Measurements from ENCODE around the gene PKHD1.

Gene PKHD1, protein sequence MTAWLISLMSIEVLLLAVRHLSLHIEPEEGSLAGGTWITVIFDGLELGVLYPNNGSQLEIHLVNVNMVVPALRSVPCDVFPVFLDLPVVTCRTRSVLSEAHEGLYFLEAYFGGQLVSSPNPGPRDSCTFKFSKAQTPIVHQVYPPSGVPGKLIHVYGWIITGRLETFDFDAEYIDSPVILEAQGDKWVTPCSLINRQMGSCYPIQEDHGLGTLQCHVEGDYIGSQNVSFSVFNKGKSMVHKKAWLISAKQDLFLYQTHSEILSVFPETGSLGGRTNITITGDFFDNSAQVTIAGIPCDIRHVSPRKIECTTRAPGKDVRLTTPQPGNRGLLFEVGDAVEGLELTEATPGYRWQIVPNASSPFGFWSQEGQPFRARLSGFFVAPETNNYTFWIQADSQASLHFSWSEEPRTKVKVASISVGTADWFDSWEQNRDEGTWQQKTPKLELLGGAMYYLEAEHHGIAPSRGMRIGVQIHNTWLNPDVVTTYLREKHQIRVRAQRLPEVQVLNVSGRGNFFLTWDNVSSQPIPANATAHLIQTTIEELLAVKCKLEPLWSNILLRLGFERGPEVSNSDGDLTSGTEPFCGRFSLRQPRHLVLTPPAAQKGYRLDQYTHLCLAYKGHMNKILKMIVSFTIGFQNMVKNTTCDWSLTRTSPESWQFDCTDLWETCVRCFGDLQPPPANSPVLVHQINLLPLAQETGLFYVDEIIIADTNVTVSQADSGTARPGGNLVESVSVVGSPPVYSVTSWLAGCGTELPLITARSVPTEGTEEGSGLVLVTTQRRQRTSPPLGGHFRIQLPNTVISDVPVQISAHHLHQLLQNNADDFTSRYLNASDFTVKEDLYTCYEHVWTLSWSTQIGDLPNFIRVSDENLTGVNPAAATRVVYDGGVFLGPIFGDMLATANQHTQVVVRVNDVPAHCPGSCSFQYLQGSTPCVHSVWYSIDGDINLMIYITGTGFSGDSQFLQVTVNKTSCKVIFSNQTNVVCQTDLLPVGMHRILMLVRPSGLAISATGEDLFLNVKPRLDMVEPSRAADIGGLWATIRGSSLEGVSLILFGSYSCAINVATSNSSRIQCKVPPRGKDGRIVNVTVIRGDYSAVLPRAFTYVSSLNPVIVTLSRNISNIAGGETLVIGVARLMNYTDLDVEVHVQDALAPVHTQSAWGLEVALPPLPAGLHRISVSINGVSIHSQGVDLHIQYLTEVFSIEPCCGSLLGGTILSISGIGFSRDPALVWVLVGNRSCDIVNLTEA (N-terminal part only)

DNA sequence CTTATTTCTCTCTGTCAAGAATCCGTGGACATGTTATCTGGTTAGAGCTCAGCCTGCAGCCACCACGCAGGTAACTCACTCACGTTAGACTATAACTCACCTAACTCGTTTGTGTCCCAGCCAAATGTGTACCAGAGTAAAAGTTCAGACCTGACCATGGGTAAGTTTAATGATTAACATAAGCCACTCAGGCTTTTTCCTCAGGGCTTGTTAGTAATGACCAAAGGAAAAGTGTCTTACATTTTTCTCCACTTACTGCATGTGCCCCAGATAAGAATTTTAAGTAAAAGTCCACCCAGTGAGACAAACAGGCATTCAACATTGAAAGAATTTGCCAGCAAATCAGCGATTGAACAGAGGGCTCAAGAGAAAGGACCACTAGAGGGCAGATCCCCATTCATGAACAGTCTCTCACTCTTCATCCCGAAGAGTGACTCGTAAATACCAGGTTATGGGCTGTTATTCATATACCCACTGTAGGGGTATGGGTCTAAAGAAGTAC is at the start of gene PKHD1:
Gene PKHD1, minus strand, starts transcription at position 116 of the 502 bp plus-strand sequence. CDS start 2,680 bp downstream, outside the sequence.
- no peak for DNase-seq

- no peak for DNase-seq
Observed at GRCh38 chr6:52136934-52137467, 49.6 kb upstream of the PKHD1 start.

GRCh38 chr6:52136055-52136454 is 48.6 kb upstream of the PKHD1 start:
- no peak for DNase-seq

GRCh38 chr6:52135217-52135616 is 47.8 kb upstream of the PKHD1 start:
- DNase-seq: no peak

DNA sequence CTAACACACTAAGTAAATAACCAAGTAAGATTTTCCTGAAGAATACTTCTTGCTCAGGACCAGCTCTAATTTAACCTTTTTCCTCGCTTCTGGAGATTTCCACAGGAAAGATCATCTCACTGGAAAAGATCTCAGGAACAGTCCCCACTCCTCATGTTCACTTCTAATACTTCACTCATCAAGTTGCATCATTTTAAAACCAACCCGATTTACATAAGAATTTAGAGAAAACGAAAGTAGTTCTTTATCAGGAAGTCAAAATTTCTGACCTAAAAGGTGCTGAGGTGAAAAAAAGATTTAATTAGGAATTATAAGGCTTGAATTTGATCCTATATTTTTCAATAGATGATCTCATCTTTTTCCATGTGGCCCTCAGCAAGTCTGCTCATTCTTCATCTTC is 46.6 kb upstream of the PKHD1 start:
- DNase-seq: no peak

- DNase-seq: no peak
Observed at GRCh38 chr6:52133324-52133723, 45.9 kb upstream of the PKHD1 start.

- DNase-seq: no peak
Observed at GRCh38 chr6:52132292-52132691, 44.9 kb upstream of the PKHD1 start.

DNA sequence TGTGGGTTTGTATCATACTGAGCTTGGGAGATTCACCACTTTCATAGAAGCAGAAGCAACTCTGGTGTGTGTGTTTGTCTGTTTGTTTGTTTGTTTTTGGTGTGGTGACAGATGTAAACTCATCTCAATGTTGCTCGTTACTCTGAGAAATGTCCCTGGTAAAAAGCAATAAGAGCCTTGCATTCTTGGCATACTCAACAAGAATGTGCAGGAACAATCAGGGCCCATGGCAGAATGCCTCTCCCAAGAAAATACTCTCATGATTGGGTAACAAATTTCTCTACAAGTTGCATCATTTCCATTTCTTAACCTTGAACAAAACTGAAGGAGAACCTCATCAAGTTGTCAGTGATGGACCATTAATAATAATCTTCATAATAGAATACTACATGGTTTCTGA is 43.0 kb upstream of the PKHD1 start:
- no peak for DNase-seq

GRCh38 chr6:52127957-52128356 is 40.5 kb upstream of the PKHD1 start:
- no peak for DNase-seq

DNA sequence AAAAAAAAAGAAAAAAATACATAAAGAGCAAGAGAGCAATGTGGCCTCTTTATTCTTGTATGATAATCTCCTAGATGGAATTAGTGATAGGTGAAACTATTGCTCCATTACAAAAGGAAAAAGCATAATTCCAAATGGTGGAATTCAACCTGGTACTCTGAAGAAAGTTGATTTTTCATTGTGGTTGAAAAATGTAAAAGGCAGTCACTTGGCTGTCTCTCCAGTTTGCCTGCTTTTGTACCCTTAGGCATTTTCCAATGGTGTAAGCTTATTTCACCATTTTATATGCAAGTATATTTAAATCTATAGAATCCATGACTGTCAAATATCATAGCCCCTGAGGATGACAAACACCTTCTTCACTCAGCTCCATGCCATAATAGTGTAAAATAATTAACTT is 38.8 kb upstream of the PKHD1 start:
- DNase-seq: no peak

DNA sequence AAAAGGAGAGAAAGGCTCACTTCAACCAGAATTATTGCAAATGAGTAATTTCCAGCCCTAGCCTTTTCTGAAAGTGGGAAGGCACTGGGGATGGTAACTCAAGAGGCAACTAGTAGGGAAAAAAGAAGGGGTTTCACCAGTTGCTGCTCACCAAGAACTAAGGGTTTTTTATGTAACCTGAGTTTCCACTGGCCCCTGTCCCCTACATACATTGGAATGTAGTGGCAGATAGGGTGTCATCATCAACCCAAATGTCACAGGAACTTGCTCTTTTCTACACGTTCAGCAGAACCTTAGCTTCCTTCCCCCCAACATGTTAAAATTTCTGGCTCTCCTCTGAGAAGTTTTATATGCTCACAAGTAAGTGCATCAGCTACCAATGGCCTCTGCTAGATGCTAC is 38.2 kb upstream of the PKHD1 start:
- DNase-seq: no peak

- DNase-seq: no peak
Observed at GRCh38 chr6:52125139-52125538, 37.7 kb upstream of the PKHD1 start.

DNA sequence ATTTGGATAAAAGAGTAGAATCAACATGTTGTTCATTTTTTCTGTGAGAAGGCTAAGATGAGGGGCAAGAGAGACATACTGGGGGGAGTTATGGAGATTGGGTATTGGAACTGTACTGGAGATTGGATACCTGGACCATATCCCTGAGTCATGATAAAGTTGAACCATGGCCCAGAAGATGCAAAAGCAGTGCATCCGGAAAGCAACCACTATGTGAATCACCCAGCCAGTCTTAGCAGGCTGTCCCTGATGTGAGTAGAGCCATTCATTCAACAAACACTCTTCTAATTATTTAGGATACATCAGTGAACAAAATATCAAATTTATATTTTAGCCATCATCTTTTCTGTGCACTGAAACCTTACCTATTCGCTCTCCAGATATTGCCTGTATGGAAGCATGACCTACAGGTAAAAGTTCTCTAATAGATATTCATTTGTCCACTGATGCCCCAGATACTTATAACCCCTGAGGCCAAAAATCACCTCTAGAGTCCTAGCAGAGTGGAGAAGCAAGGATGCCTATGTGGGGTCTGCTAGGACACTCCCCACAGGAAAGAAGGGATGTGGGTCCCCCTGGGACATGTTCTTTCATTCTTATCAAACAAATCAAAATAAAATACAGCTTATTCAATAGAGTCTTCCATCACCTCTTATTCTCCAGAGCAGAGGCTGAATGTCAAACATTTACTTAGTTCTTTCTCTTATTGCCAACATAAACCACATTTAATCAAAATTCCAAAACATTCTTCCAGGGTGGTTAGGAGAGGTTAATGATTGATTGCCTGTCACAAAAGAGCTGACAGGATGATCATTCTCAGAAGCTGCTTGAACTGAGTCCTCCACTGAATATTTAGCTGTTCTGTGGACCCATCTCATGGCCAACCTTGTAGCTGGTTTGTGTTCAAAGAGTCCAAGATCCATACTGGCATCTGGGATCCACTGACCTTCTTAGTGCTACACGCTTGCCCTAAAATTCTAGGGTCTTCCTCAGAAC is 37.0 kb upstream of the PKHD1 start:
- no peak for DNase-seq

DNA sequence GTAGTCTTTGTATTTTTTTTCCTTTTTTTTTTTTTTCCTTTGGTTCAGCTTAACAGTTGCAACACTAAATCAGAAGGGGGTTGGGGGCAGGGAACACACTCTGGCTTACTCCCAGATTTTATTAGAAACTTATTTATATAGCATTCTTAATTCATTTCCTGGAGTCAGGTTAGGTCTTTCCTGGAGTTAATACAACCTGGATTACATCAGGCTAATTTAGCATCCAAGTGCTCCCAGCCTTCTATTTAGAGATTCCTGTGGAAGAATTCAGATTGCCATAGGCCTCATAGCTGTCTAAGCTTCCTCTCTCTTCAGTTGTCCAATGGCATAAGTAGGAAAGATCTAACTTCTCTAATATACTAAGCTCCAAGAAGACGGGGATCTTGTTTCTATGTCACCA is 35.8 kb upstream of the PKHD1 start:
- DNase-seq: no peak

GRCh38 chr6:52117352-52117751 is 29.9 kb upstream of the PKHD1 start:
- DNase-seq: no peak

DNA sequence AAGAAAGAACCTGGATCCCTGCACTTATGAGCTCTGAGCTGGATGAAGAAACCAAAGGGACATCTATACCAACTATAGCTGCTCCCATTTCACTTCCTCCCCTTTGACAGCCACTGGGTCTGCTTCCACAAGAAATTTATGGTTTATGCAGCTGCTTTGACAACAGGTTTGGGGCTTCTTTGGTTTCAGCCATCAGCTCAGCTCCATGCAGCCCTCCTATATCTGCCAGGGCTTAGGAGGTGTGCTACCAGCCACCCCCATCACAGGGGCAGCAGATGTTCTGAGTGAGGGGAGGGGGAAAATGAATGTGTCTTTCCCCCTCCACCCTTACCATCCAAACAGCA is 29.2 kb upstream of the PKHD1 start:
- DNase-seq: no peak

DNA sequence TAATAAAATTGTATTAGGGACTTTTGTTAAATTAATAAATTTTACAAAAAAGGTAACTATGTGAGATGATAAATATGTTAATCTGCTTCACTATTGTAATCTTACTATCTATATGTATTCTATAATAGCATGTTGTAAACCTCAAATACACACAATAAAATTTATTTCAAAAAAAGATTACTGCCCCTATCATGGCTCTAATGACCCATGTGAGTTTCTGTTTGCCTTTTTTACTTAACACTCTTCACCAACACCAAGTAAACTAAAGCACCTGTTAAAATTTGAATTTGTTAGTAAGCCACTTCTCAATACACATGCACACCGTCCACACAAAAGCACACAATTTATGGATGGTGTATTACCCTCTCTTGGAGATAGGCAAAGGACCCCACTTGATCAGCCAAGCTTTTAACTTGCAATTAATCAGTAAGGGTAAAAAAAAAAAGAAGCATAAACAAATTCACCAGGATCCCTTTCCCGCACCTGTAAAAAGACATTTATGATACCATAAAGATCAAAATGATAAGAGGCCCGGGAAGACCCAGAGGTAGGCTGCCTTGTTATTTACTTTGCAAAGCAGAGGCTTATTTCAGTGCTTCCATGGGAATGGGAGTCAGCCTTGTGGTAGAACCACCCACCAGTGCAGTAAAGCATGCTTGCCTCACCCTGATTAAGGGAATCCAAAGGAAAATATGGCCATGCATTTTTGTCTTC is 28.6 kb upstream of the PKHD1 start:
- DNase-seq: no peak

- no peak for DNase-seq
Observed at GRCh38 chr6:52115145-52115741, 27.8 kb upstream of the PKHD1 start.

DNA sequence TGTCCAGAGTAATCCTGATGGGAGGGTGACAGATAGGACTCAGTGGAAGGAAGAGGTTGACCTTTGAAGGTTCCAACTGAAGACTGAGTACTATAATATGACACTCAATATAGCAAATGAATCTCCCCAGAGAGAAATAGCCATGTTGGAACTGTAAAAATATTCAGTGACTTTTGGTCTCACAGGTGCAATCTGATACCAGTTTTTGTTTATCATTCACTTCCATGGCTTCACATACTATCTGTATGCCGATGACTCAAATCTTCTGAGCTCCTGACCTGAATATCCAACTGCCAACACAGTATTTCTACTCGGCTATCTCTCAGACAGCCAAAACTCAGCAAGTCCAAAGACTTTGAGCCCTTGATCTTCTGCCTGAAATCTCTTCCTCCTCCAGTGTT is 21.8 kb upstream of the PKHD1 start:
- no peak for DNase-seq

DNA sequence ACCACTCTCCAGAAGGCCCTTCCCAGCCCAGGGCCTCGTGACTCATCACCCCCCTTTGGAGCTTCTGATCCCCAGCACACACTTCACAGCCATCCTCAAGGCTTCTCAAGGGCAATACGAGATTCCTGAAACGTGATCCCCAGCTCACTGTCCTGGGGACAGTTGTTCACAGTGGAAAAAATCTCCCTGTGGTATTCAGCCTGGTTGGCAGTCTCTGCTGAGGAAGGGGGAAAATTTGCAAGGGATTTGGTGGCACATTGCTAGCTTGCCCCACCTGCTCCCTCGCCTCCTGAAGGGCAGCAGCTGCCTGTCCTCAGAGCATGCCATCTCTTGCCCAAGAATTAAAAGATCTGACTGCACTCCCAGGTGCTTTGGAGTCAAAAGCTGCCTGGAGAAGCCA is 20.7 kb upstream of the PKHD1 start:
- no peak for DNase-seq

DNA sequence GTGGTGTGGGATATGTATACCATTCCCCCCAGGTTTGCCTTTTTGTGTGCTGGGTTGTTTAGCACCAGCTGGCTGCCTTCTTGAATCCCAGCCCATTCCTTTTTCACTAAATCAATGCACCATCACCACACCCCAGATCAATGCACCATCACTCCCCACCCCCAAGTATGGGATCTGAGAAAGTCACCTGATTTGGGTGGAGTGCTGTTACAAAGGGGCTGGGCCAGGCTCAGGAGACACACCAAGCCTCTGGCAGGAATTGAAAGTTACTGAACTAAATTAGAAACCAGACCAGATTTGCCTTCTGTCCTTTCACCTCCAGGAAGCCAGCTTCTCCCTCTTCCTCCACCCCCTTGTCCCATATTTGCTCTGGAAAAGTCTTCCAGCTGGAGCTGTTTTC is 19.6 kb upstream of the PKHD1 start:
- no peak for DNase-seq
